Measurements from ENCODE around the gene KRTAP5-10.
"Not testable (repeated sequence)": the region's sequence is repeated elsewhere in the genome, so short reads cannot be mapped to it uniquely, and the experiment has no call there.

DNA sequence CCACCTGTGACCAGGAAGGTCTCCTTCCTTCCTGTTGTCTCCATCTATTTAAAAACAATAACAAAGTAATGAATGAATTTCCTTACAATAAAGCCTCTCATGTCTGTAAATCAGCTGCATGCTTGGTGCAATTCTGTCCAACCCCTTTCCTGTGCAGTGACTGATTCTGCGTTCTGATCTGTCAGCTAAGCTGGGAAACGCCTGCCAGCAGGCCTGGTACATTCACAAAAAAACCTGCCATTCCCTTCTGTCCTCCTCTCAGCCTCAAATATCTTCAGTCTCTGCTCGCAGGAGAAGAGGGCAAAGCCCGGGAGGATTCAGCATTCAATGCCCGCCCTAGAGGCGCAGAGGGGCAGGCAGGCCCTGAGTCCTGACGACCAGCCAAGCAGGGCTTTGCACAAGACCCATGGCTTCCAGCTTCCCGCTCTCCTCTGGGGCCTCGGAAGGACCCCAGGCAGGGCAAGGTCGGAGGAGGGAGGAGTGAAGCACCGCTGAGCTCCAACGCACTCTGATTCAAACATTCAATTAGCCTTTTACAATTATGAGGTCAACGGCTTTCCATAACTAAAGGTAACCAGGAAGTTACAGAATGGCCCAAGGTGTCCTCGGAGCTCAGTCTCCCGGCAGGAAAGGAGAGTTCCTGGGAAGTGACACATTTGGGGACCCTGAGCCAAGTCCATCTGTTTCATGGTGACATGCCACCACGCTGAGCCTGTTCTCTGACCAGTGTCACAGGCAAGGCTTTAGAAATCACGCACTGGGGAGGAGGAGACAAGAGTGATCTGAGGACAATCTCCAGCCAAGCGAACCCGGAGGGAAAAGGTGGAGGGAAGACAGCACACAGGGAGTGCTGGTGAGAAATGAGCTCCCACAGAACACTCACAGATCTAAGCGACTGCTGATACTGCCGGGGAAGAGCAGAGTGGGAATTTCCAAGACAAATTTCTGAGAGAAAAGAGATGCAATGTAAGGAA lies 1.6 kb downstream of the KRTAP5-10 start:
- TF ChIP-seq, protein P1, sequence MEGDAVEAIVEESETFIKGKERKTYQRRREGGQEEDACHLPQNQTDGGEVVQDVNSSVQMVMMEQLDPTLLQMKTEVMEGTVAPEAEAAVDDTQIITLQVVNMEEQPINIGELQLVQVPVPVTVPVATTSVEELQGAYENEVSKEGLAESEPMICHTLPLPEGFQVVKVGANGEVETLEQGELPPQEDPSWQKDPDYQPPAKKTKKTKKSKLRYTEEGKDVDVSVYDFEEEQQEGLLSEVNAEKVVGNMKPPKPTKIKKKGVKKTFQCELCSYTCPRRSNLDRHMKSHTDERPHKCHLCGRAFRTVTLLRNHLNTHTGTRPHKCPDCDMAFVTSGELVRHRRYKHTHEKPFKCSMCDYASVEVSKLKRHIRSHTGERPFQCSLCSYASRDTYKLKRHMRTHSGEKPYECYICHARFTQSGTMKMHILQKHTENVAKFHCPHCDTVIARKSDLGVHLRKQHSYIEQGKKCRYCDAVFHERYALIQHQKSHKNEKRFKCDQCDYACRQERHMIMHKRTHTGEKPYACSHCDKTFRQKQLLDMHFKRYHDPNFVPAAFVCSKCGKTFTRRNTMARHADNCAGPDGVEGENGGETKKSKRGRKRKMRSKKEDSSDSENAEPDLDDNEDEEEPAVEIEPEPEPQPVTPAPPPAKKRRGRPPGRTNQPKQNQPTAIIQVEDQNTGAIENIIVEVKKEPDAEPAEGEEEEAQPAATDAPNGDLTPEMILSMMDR (IDR thresholded peaks at IDR 0.05): not testable (repeated sequence)
- TF ChIP-seq KDM1A (IDR thresholded peaks at IDR 0.05; ENCODE audit: low read depth); MAZ (IDR thresholded peaks at IDR 0.05; ENCODE audit: borderline replicate concordance, low read depth, low read length); JUNB (IDR thresholded peaks at IDR 0.05); RAD21 (conservative IDR thresholded peaks at IDR 0.05 in 1 of 2, IDR thresholded peaks at IDR 0.05 in 1 of 2); RCOR1 (IDR thresholded peaks at IDR 0.05; ENCODE audit: low read depth, low read length): not testable (repeated sequence)
- TF ChIP-seq, protein P2, sequence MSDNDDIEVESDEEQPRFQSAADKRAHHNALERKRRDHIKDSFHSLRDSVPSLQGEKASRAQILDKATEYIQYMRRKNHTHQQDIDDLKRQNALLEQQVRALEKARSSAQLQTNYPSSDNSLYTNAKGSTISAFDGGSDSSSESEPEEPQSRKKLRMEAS (IDR thresholded peaks at IDR 0.05): not testable (repeated sequence)
- TF ChIP-seq, protein P3, sequence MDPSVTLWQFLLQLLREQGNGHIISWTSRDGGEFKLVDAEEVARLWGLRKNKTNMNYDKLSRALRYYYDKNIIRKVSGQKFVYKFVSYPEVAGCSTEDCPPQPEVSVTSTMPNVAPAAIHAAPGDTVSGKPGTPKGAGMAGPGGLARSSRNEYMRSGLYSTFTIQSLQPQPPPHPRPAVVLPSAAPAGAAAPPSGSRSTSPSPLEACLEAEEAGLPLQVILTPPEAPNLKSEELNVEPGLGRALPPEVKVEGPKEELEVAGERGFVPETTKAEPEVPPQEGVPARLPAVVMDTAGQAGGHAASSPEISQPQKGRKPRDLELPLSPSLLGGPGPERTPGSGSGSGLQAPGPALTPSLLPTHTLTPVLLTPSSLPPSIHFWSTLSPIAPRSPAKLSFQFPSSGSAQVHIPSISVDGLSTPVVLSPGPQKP (IDR thresholded peaks at IDR 0.05; ENCODE audit: low read depth, low read length): not testable (repeated sequence)
- TF ChIP-seq, protein P4, sequence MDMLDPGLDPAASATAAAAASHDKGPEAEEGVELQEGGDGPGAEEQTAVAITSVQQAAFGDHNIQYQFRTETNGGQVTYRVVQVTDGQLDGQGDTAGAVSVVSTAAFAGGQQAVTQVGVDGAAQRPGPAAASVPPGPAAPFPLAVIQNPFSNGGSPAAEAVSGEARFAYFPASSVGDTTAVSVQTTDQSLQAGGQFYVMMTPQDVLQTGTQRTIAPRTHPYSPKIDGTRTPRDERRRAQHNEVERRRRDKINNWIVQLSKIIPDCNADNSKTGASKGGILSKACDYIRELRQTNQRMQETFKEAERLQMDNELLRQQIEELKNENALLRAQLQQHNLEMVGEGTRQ (IDR thresholded peaks at IDR 0.05): not testable (repeated sequence)
